CD4-positive, alpha-beta T cell treated with Interleukin-4 for 4 hours (primary cell): ENCODE data around the gene CMBL.
"Not testable (repeated sequence)": the region's sequence is repeated elsewhere in the genome, so short reads cannot be mapped to it uniquely, and the experiment has no call there.

Source experiments
- DNase-seq: peaks from one replicate; pipeline ENCODE4 v3.0.0-alpha.2; 2020

CMBL gene

GRCh38 chr5:10333154-10334006 lies 25.7 kb upstream of the CMBL start:
- DNase-seq, result no peak

- no peak for DNase-seq
These were observed 24.6 kb upstream of the CMBL start for GRCh38 chr5:10332301-10332700.

- DNase-seq, result no peak
These were observed 23.7 kb upstream of the CMBL start for GRCh38 chr5:10331341-10331796.

GRCh38 chr5:10330511-10331230 lies 23.0 kb upstream of the CMBL start:
- no peak for DNase-seq

- DNase-seq, result no peak
These were observed 22.2 kb upstream of the CMBL start for GRCh38 chr5:10329820-10330481.

- DNase-seq, result no peak
These were observed 21.7 kb upstream of the CMBL start for GRCh38 chr5:10329446-10329819.

GRCh38 chr5:10328323-10328722 lies 20.6 kb upstream of the CMBL start:
- no peak for DNase-seq

GRCh38 chr5:10324518-10325370 lies 17.0 kb upstream of the CMBL start:
- no peak for DNase-seq

GRCh38 chr5:10323588-10324488 lies 16.1 kb upstream of the CMBL start:
- no peak for DNase-seq

GRCh38 chr5:10321882-10322281 lies 14.2 kb upstream of the CMBL start:
- no peak for DNase-seq

GRCh38 chr5:10320793-10321192 lies 13.1 kb upstream of the CMBL start:
- DNase-seq, result no peak

GRCh38 chr5:10319202-10319851 lies 11.6 kb upstream of the CMBL start:
- DNase-seq, result no peak

GRCh38 chr5:10317825-10318682 lies 10.4 kb upstream of the CMBL start:
- DNase-seq, result no peak

GRCh38 chr5:10315824-10316509 lies 8.3 kb upstream of the CMBL start:
- DNase-seq, result no peak

- DNase-seq, result no peak
These were observed 7.5 kb upstream of the CMBL start for GRCh38 chr5:10315201-10315600.

GRCh38 chr5:10311595-10312425 lies 4.1 kb upstream of the CMBL start:
- no peak for DNase-seq

GRCh38 chr5:10310835-10311570 lies 3.3 kb upstream of the CMBL start:
- not testable (repeated sequence) for DNase-seq
